IPS-NIHi7 (cell line): ENCODE results near the gene GSE1.

Experiments used
- DNase-seq: peaks from one replicate; pipeline ENCODE4 v3.0.0; 2012; ENCODE audit warnings: mixed read lengths; ENCODE audit errors: extremely low spot score

GSE1 gene

DNA sequence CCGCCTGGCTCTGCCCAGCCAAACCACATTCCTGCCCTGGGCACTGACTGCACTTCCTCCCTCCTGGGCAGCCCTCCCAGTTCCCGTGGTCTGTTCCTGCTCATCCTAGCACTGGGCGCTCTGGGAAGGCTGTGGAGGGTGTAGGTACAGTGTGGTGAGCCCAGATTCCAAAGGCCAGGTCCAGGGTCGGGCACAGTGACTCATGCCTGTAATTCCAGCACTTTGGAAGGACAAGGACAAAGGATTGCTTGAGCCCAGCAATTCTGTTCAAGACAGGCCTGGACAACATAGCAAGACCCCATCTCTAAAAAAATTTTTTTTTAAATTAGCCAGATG lies 107.1 kb downstream of the GSE1 start:
- DNase-seq, result no peak

DNA sequence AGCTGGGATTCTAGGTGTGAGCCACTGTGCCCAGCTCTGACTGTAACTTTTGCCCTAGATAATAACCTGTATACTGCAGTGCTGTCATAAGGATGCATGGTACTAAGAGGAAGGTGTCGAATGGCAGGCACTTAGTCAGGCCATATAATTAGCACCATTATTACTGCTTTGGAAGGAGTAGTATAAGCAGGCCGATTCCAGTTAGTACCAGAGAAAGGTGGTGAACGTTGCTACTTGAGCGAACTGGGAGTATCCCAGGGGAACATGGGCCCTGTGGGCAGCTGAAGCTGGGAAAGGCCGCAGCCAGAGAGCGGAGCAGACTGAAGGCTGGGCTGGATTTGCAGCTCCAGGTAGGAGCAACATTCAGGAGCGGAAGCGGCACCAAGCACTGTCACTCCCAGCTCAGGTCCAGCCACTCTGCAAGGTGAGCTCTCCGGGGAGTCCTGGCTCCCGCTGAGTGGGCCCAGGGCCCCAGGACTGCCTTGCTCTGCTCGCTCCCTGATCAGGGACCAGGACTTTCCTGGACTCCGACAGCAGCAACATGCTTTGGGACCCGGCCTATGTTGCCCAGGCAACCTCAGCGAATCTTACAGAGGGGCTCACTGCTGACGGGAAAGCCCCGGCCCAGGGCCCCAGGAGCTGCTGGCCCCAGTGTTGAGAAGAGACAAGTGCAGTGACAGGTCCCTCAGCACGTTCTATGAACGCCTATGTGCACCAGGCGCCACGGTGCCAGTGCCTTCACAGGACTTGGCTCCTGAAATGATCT lies 109.2 kb downstream of the GSE1 start:
- DNase-seq, result no peak

DNA sequence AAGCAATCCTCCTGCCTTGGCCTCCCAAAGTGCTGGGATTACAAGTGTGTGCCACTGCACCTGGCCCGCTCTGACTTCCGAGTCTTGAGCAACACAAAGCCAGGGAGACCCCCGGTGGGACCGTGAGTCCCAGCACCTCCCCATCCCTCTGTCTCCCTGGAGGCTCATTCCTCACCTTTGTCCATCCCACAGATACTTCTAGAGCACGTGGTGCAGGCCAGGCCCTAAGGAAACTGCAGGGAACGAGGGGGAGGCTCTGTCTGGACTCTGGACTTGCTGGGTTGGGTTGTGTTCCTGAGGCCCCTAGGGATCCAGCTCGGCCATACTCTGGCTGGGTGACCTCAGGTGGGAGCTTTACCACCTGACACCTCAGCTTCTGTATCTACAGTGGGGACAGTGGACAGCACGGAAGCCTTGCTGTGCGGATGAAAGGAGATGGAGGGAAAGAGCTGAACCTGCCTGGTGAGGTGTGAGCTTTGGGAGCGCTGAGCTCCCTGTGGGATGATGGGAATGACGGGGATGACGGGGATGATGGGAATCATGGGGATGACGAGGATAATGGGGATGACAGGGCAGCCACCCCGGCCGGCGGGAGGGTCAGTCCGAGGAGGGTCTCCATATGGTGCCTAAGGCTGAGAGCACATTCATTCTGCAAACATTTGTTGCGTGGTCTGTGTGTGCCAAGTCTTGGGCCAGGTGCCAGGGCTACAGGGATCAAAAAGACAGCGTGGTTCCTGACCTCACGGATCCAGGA lies 111.2 kb downstream of the GSE1 start:
- no peak for DNase-seq

DNA sequence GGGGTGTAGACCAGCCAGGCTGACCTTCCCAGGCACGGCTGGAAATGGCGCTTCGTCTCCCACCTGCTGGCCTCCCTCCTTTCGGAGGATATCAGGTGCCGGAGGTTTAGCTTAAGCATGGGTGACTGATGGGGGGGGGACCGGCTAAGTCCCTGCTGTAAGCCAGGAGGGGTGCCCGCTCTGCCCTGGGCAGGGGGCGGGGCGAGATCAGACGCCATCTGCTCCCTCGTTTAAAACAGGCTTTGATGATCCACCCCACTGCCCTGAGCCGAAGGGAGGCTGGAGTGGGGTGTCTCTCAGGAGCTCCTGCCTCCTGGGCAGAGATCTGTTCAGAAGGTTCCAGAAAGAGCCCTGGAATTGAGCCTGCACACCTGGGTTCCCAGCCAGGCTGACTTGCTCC lies 111.8 kb downstream of the GSE1 start:
- no peak for DNase-seq
